Astrocyte (in vitro differentiated cells and primary cell): ENCODE results near the gene SIRT6.

Source experiments
- CTCF ChIP-seq: IDR thresholded peaks from 2 replicates; pipeline ENCODE4 v1.5.1; 2011; ENCODE audit warnings: low read depth, mild to moderate bottlenecking, inconsistent platforms, low read length, moderate library complexity; ENCODE audit not compliant: insufficient read depth
- EZH2 ChIP-seq: IDR thresholded peaks from 2 replicates; pipeline ENCODE4 v1.6.1; 2012; ENCODE audit warnings: mild to moderate bottlenecking, low read length, inconsistent platforms; ENCODE audit not compliant: insufficient read depth

DNA sequence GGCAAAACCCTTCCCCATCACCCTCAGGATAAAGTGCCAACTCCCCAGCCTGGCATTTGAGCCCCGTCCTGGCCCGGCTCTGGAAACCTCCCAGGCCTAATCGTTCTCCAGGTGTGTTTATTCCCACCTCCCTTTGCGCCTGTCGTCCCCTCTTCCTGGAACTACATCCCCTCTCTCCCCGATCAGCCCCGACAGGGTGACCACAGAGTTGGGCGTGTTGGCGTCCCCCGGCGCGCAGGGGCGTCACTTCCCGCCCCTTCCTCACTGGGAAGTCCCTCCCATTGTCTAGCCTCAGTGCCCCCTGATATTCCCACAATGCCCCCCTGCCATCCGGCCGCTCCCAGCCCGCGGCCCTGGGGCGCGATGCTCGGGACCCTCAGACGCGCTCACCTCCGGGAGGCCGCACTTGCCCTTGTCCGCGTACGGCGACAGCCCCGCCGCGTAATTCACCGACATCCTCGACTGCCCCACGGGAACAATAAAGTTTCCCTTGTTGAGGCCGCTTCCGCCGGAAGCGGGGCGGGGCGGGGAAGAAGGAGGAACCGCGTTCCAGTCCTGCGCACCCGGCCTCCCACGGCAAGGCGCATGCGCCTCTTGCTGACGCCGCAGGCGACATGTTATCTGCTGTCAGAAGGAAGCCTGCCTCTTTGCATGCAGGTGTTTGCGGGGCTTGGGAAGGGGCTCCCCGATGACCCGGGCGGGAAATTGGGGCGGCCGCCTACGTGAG lies at the start of gene SIRT6, which contains the start of gene ANKRD24:
- TF ChIP-seq CTCF (no peak), EZH2 (no peak)
